GM12865 (cell line): ENCODE measurements around the gene PNPLA8.
A peak's percentile ranks its signal among the peaks of the same experiment; 100 is the strongest.
"Not testable (repeated sequence)": the region's sequence is repeated elsewhere in the genome, so short reads cannot be mapped to it uniquely, and the experiment has no call there.

Experiments used
- DNase-seq: peaks from one replicate; pipeline ENCODE4 v3.0.0; 2010; ENCODE audit warnings: low read depth
- H3K4me3 ChIP-seq: 2 replicates; pipeline ENCODE4 v1.5.1; 2011; ENCODE audit warnings: mild to moderate bottlenecking, low read depth, low read length, control low read depth
- CTCF ChIP-seq: IDR thresholded peaks from 2 replicates; pipeline ENCODE4 v1.5.1; 2011; ENCODE audit warnings: low read length, control low read depth, low read depth, inconsistent platforms; ENCODE audit not compliant: insufficient read depth; ENCODE audit errors: missing control alignments

PNPLA8 gene

GRCh38 chr7:108511939-108512338 is 14.0 kb downstream of the PNPLA8 start:
- no peak overlapping the region for H3K4me3 ChIP-seq
- no peak for DNase-seq
- no peak for TF ChIP-seq CTCF

GRCh38 chr7:108504576-108504975 is 21.4 kb downstream of the PNPLA8 start:
- H3K4me3 ChIP-seq, DNase-seq: not testable (repeated sequence)

GRCh38 chr7:108503112-108504026 is 22.6 kb downstream of the PNPLA8 start:
- DNase-seq = peak; percentile 52
- H3K4me3 ChIP-seq = no peak overlapping the region
- no peak for TF ChIP-seq CTCF

- H3K4me3 ChIP-seq = no peak overlapping the region
- no peak for TF ChIP-seq CTCF
- no peak for DNase-seq
These were observed 26.4 kb downstream of the PNPLA8 start for GRCh38 chr7:108499566-108499965.

- TF ChIP-seq CTCF = no peak
- no peak for DNase-seq
- H3K4me3 ChIP-seq = no peak overlapping the region
These were observed 27.5 kb downstream of the PNPLA8 start for GRCh38 chr7:108498481-108498880.

- H3K4me3 ChIP-seq = no peak overlapping the region
- peak; percentile 61 for DNase-seq
- TF ChIP-seq CTCF = peak; percentile 76
These were observed 28.7 kb downstream of the PNPLA8 start for GRCh38 chr7:108497082-108497725.

- no peak for DNase-seq
- TF ChIP-seq CTCF = no peak
- no peak overlapping the region for H3K4me3 ChIP-seq
These were observed 33.2 kb downstream of the PNPLA8 start for GRCh38 chr7:108492742-108493141.
